22Rv1 (cell line): ENCODE data around the gene KIF6.

ENCODE experiments used
- H3K27ac ChIP-seq: fragments of 450-650 bp; 2 replicates; pipeline ENCODE4 v1.5.1; 2017
- ZFX ChIP-seq: fragments of 450-650 bp; IDR thresholded peaks from 2 replicates; pipeline ENCODE4 v1.6.1; 2017; ENCODE audit warnings: antibody characterized with exemption, borderline replicate concordance
- TF ChIP-seq, protein P1 (sequence below): fragments of 450-650 bp; IDR thresholded peaks from 2 replicates; pipeline ENCODE4 v1.5.1; 2017; ENCODE audit warnings: mild to moderate bottlenecking

Gene KIF6

GRCh38 chr6:39370390-39370789 lies 354.8 kb downstream of the KIF6 start:
- TF ChIP-seq, protein P1, sequence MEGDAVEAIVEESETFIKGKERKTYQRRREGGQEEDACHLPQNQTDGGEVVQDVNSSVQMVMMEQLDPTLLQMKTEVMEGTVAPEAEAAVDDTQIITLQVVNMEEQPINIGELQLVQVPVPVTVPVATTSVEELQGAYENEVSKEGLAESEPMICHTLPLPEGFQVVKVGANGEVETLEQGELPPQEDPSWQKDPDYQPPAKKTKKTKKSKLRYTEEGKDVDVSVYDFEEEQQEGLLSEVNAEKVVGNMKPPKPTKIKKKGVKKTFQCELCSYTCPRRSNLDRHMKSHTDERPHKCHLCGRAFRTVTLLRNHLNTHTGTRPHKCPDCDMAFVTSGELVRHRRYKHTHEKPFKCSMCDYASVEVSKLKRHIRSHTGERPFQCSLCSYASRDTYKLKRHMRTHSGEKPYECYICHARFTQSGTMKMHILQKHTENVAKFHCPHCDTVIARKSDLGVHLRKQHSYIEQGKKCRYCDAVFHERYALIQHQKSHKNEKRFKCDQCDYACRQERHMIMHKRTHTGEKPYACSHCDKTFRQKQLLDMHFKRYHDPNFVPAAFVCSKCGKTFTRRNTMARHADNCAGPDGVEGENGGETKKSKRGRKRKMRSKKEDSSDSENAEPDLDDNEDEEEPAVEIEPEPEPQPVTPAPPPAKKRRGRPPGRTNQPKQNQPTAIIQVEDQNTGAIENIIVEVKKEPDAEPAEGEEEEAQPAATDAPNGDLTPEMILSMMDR = no peak
- no peak for TF ChIP-seq ZFX
- H3K27ac ChIP-seq = no peak overlapping the region

DNA sequence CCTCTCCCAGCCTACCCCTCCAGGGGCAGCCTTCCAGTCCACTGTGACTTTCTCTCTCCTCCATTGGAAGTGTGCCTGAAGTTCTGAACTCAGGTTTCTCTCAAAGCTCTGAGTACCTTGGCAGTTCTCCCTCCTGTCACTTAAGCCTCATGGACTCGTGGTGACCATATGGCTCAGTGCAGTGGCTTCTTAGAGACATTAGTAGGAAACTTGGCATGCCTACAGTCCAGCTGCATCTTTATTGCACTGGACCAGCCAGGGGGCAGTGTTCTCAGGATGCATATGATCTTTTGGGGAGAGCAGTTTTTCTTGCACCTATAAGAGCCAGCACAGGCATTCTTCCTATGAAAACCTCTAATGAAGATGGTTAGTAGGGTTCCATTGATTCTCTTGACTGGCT lies 355.2 kb downstream of the KIF6 start:
- TF ChIP-seq, protein P1 = peak; percentile 9; the same call in 1 of the 2 replicates
- no peak for TF ChIP-seq ZFX
- H3K27ac ChIP-seq = no peak overlapping the region

DNA sequence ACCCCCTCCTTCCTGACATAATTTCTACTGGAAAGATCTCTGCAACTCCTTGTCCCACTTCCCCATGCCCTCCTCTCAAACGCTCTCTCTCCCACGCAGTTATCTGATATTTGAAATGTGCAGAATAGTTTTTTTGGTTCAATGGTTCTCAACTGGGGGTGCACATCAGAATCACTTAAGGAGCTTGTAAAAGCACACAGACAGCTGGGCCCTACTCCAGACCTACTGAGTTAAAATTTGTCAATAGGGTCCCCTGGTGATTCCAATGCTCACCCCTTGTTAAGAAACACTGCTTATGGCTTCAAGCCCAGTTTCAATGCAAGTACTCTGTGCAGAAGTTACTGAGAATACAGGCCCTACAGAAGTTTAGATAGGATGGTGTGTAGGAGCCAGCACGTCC lies 357.5 kb downstream of the KIF6 start:
- no peak for TF ChIP-seq ZFX
- TF ChIP-seq, protein P1 = no peak
- no peak overlapping the region for H3K27ac ChIP-seq

DNA sequence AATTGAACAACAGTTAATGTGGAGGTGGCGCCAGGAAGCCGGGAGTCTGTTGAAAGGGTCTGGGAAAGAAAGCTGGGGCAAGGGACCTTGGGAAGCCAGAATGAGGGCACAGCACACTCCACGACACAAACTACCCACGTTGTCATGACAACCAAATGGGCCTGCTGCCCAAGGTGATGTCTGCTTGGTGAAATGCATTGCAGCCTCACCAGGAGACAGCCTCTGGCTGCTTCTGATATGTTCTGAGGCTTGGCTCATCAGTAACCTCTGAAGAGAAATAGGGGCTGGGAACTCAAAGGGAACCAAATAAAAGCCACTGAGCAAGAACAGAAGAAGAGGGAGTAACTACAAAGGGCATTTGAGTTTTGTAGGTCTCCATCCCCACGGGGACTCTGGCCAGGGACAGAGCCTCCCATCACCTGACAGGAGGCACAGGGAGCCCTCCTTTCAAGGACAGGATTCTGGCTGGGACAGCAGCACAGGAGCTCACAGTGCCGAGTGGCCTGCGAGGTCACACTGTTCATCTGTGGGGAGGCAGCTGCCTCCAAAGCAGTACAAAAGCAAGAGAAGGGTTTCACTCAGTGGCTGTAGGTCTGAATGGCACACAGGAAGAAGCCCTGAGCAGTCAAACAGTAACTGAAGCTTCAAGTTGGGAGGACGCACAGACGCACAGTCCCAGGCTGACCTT lies 358.1 kb downstream of the KIF6 start:
- H3K27ac ChIP-seq = no peak overlapping the region
- TF ChIP-seq, protein P1 = no peak
- TF ChIP-seq ZFX = no peak

DNA sequence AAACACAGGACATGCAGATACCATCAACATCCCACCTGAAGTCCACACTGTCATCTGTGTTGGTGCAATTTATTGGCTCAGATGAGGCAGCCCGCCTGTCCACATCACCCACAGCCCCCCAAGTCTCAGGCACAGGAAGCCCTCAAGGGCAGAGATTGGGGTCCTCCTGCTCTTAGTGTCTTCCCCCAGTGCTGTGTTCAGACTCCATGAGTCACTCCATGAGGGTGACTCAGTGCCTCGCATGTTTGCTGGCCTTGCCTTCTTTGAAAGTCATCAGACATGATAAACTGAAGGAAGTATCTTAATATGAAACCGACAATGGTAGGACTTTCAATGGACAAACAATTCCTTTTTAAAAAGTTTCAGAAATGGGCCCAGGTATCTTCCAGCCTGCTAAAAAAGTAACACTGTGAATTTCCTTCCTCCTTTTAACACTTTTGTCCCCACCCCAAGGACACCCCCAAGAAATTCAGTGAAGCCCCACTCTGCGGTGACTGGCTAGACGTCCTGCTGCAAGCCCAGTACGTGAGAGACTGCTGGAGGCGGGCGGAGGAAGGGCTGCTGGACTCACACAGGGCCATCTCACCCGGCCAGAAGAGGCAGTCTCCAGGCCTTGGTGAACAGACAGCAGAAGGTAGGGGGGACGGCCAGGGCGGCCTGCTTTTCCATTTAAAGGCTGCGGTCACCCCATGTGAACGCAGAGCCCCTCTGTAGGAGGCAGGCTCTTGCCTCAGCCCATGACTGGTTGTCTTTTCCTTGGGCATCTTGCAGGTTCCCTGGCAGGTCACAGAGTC lies 359.7 kb downstream of the KIF6 start:
- TF ChIP-seq, protein P1 = no peak
- no peak overlapping the region for H3K27ac ChIP-seq

- H3K27ac ChIP-seq = no peak overlapping the region
- TF ChIP-seq, protein P1 = no peak
- no peak for TF ChIP-seq ZFX
These were observed 361.9 kb downstream of the KIF6 start for GRCh38 chr6:39363280-39363679.

DNA sequence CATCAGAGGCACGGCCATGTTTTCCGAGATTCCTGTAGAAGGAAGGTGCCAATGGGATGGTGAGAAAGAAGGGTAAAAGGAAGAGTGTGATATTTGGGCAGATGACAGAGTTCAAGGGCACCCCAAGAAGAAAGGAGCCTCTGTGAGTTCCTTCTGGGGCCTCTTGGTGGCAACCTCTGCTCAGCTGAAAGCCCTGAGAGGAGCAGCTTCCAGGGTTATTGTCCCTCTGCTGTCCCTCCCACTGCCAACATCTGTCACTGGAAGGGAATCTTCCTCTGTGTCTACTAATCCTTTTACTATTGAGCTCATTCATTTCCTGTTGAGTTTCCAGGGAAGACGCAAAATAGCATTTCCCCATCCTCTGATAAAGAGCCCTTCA lies 362.7 kb downstream of the KIF6 start:
- H3K27ac ChIP-seq = no peak overlapping the region
- no peak for TF ChIP-seq ZFX
- TF ChIP-seq, protein P1 = no peak
